HEK293 (cell line): ENCODE data around the gene CCDC88C.

ENCODE experiments used
- ATF2 ChIP-seq: fragments of 450-650 bp; formaldehyde crosslinking; IDR thresholded peaks from 2 replicates; pipeline ENCODE4 v1.5.1; 2016; ENCODE audit warnings: missing biosample characterization, missing genetic modification characterization, low read depth
- BCL11A ChIP-seq: fragments of 450-650 bp; formaldehyde crosslinking; IDR thresholded peaks from 2 replicates; pipeline ENCODE4 v1.5.1; 2016; ENCODE audit warnings: low read depth, missing biosample characterization, missing genetic modification characterization
- CTCF ChIP-seq: fragments of 450-650 bp; formaldehyde crosslinking; IDR thresholded peaks from 2 replicates; pipeline ENCODE4 v1.5.1; 2016; ENCODE audit warnings: missing biosample characterization, missing genetic modification characterization
- ELK4 ChIP-seq: IDR thresholded peaks from 2 replicates; pipeline ENCODE4 v1.6.1; 2011; ENCODE audit warnings: mild to moderate bottlenecking, low read depth, low read length, borderline replicate concordance
- KLF1 ChIP-seq: fragments of 450-650 bp; formaldehyde crosslinking; IDR thresholded peaks from 2 replicates; pipeline ENCODE4 v1.5.1; 2016; ENCODE audit warnings: missing biosample characterization, missing genetic modification characterization
- MEIS1 ChIP-seq: sonication (generic); formaldehyde crosslinking; IDR thresholded peaks from 2 replicates; pipeline ENCODE4 v1.8.1; 2022; ENCODE audit warnings: missing genetic modification reagents, mild to moderate bottlenecking, borderline replicate concordance
- MZF1 ChIP-seq: fragments of 450-650 bp; formaldehyde crosslinking; IDR thresholded peaks from 2 replicates; pipeline ENCODE4 v1.5.1; 2017; ENCODE audit warnings: missing biosample characterization, missing genetic modification characterization, borderline replicate concordance
- PBX3 ChIP-seq: sonication (generic); formaldehyde crosslinking; IDR thresholded peaks from 2 replicates; pipeline ENCODE4 v1.8.1; 2022; ENCODE audit warnings: mild to moderate bottlenecking, moderate library complexity, missing genetic modification reagents
- PRDM10 ChIP-seq: fragments of 450-650 bp; formaldehyde crosslinking; IDR thresholded peaks from 2 replicates; pipeline ENCODE4 v1.5.1; 2016; ENCODE audit warnings: missing biosample characterization, missing genetic modification characterization
- SETDB1 ChIP-seq: IDR thresholded peaks from one replicate; pipeline ENCODE4 v1.6.1; 2017; ENCODE audit warnings: mild to moderate bottlenecking, low read length, moderate library complexity, mixed read lengths; ENCODE audit not compliant: insufficient read length
- TRIM28 ChIP-seq: IDR thresholded peaks from 2 replicates; pipeline ENCODE4 v1.6.1; 2011; ENCODE audit warnings: low read length, control low read depth, borderline replicate concordance
- WT1 ChIP-seq: fragments of 450-650 bp; formaldehyde crosslinking; IDR thresholded peaks from 2 replicates; pipeline ENCODE4 v1.5.1; 2016; ENCODE audit warnings: missing biosample characterization, missing genetic modification characterization
- YY1 ChIP-seq: fragments of 450-650 bp; formaldehyde crosslinking; IDR thresholded peaks from 2 replicates; pipeline ENCODE4 v1.5.1; 2018; ENCODE audit warnings: missing biosample characterization, missing genetic modification characterization
- YY2 ChIP-seq: fragments of 450-650 bp; formaldehyde crosslinking; IDR thresholded peaks from 2 replicates; pipeline ENCODE4 v1.5.1; 2016; ENCODE audit warnings: missing biosample characterization, missing genetic modification characterization
- ZNF121 ChIP-seq: fragments of 450-650 bp; formaldehyde crosslinking; IDR thresholded peaks from 2 replicates; pipeline ENCODE4 v1.5.1; 2016; ENCODE audit warnings: missing biosample characterization, missing genetic modification characterization
- ZNF140 ChIP-seq: fragments of 450-650 bp; formaldehyde crosslinking; IDR thresholded peaks from 2 replicates; pipeline ENCODE4 v1.5.1; 2016; ENCODE audit warnings: missing biosample characterization, missing genetic modification characterization
- ZNF148 ChIP-seq: fragments of 450-650 bp; formaldehyde crosslinking; IDR thresholded peaks from 2 replicates; pipeline ENCODE4 v1.5.0; 2017; ENCODE audit warnings: missing biosample characterization, missing genetic modification characterization, borderline replicate concordance
- ZNF362 ChIP-seq: fragments of 450-650 bp; formaldehyde crosslinking; IDR thresholded peaks from 2 replicates; pipeline ENCODE4 v1.5.1; 2016; ENCODE audit warnings: missing biosample characterization, missing genetic modification characterization
- ZNF398 ChIP-seq: fragments of 450-650 bp; formaldehyde crosslinking; IDR thresholded peaks from 2 replicates; pipeline ENCODE4 v1.5.1; 2017; ENCODE audit warnings: missing biosample characterization, missing genetic modification characterization
- ZNF404 ChIP-seq: fragments of 450-650 bp; formaldehyde crosslinking; IDR thresholded peaks from 2 replicates; pipeline ENCODE4 v1.5.1; 2017; ENCODE audit warnings: missing biosample characterization, missing genetic modification characterization
- ZNF416 ChIP-seq: fragments of 450-650 bp; formaldehyde crosslinking; IDR thresholded peaks from 2 replicates; pipeline ENCODE4 v1.5.1; 2016; ENCODE audit warnings: missing biosample characterization, missing genetic modification characterization
- ZNF433 ChIP-seq: fragments of 450-650 bp; formaldehyde crosslinking; IDR thresholded peaks from 2 replicates; pipeline ENCODE4 v1.5.1; 2016; ENCODE audit warnings: missing biosample characterization, missing genetic modification characterization, low read depth

Gene CCDC88C

GRCh38 chr14:91380610-91381371, 36.8 kb downstream of the CCDC88C start (continued):
- TF ChIP-seq PBX3: no peak
- TF ChIP-seq PRDM10 (tag by site-specific recombination): peak; percentile 91
- TF ChIP-seq MEIS1 (CRISPR knock-in tag): no peak
- TF ChIP-seq ELK4: no peak
- peak; percentile 48; the same call in 1 of the 2 replicates for TF ChIP-seq ZNF398 (tag by site-specific recombination)
- TF ChIP-seq WT1 (tag by site-specific recombination): peak; percentile 100
- peak; percentile 99 for TF ChIP-seq KLF1
- no peak for TF ChIP-seq ZNF416 (tag by site-specific recombination)
- TF ChIP-seq ZNF121 (tag by site-specific recombination): no peak
- TF ChIP-seq ZNF140 (tag by site-specific recombination): no peak
- TF ChIP-seq YY2 (tag by site-specific recombination): no peak
- peak; percentile 16; the same call in 1 of the 2 replicates for TF ChIP-seq TRIM28
- peak; percentile 96 for TF ChIP-seq MZF1 (tag by site-specific recombination)
- no peak for TF ChIP-seq ZNF148 (tag by site-specific recombination)
- TF ChIP-seq ZNF362 (tag by site-specific recombination): no peak; the same call in 1 of the 2 replicates
- TF ChIP-seq SETDB1: no peak
- TF ChIP-seq ATF2 (tag by site-specific recombination): peak; percentile 52; the same call in 1 of the 2 replicates
- no peak for TF ChIP-seq YY1 (tag by site-specific recombination)
- no peak for TF ChIP-seq ZNF404 (tag by site-specific recombination)
- TF ChIP-seq CTCF (tag by site-specific recombination): no peak; the same call in 1 of the 2 replicates
- TF ChIP-seq BCL11A (tag by site-specific recombination): peak; percentile 52; the same call in 1 of the 2 replicates
- no peak for TF ChIP-seq ZNF433 (tag by site-specific recombination)
